Uterus (tissue), 4 donors: ENCODE measurements around the gene ARHGEF6. TPM values are rescaled to one million over a fixed set of nuclear protein-coding genes. Genes with fewer than 3 reads are reported as not detected.

Source experiments
- DNase-seq, 2 donors: peaks; one replicate each; pipeline ENCODE4 v3.0.0-alpha.2; 2019 to 2020
- H3K27ac ChIP-seq, 2 donors: fragments of 200-600 bp; sonication (generic); 1 replicate in 1 of 2; 2 replicates in 1 of 2; pipeline ENCODE4 v1.5.1; 2016 to 2018
- H3K27me3 ChIP-seq, 2 donors: fragments of 200-600 bp; sonication (generic); one replicate each; pipeline ENCODE4 v1.5.1; 2018 to 2019; ENCODE audit warnings: control low read depth in 1 of 2
- H3K36me3 ChIP-seq, 2 donors: fragments of 200-600 bp; sonication (generic); one replicate each; pipeline ENCODE4 v1.5.1; 2019; ENCODE audit warnings: control low read depth in 1 of 2
- H3K4me1 ChIP-seq, 2 donors: fragments of 200-600 bp; sonication (generic); one replicate each; pipeline ENCODE4 v1.5.1; 2018 to 2019; ENCODE audit warnings: control low read depth in 1 of 2
- H3K4me3 ChIP-seq, 2 donors: fragments of 200-600 bp; sonication (generic); 1 replicate in 1 of 2; 2 replicates in 1 of 2; pipeline ENCODE4 v1.5.1; 2018 to 2019; ENCODE audit warnings: mild to moderate bottlenecking in 1 of 2
- H3K9me3 ChIP-seq, 2 donors: fragments of 200-600 bp; sonication (generic); one replicate each; pipeline ENCODE4 v1.5.1; 2019; ENCODE audit warnings: control low read depth in 1 of 2
- POLR2A ChIP-seq, 2 donors: fragments of 450-650 bp; IDR thresholded peaks; one replicate each; pipeline ENCODE4 v1.6.1; 2016; ENCODE audit warnings: antibody characterized with exemption in 2 of 2, mild to moderate bottlenecking in 1 of 2, moderate library complexity in 1 of 2
- intact Hi-C: fragments of 100-400 bp; cut with DNase I; formaldehyde crosslinking; loops from one replicate; pipeline ENCODE4 v1.15.1; 2023; ENCODE audit warnings: low total_unique reads
- small RNA-seq: library from RNA; depleted of rRNA; stranded (forward); fragments of <200 nt; gene quantifications from one replicate; pipeline ENCODE3, GENCODE V24; 2016
- total RNA-seq, 4 donors: library from RNA; depleted of rRNA in 3 of 4; stranded (reverse); fragments of >200 nt in 3 of 4; gene quantifications; one replicate each; pipeline versions ENCODE4 v1.1.0 to v1.2.4, GENCODE V29; 2014 to 2023
- donor health status: DM: yes; HTN: yes; CAD: no.

Gene ARHGEF6
- total RNA-seq, 4 donors from 2014 or later: 19.7 to 26.9 (median 24.7) TPM

GRCh38 chrX:136616987-136617685, 163.6 kb downstream of the ARHGEF6 start:
- Histone ChIP-seq H3K27ac (no peak overlapping the region), H3K36me3 (no peaks in the 10 kb centered on the region), H3K4me3 (no peak overlapping the region), H3K9me3 (no peaks in the 10 kb centered on the region), H3K4me1 (no peaks in the 10 kb centered on the region), H3K27me3 (no peaks in the 10 kb centered on the region)
- no peak for DNase-seq
- intact Hi-C loops: no loop called here
- no peak for TF ChIP-seq POLR2A (IDR thresholded peaks at IDR 0.05)

Small RNAs within 50 kb of the gene (small RNA-seq; reads per million reads assigned to genes)
- gene RF00019 (not detected), gene RNU6-972P (not detected)

Other genes starting within 250 kb of the ARHGEF6 start
- under 1 TPM in 1 of 4 donors, not detected in 3; 0.62 TPM for gene VGLL1, start 248.7 kb downstream of the ARHGEF6 start, total RNA-seq
- under 1 TPM in 1 of 4 donors, not detected in 3; 0.21 TPM for gene CD40LG, start 132.8 kb downstream of the ARHGEF6 start, total RNA-seq
- 100 to 1,000 TPM; 231 to 478 (median 248) TPM for gene RBMX, start 99.8 kb upstream of the ARHGEF6 start, total RNA-seq